Mucosa of gallbladder (tissue), 1 donor: ENCODE data around the gene PLTP. TPM values are rescaled to one million over a fixed set of nuclear protein-coding genes. Genes with fewer than 3 reads are reported as not detected.

Source experiments
- DNase-seq: peaks from one replicate; pipeline ENCODE4 v3.0.0-alpha.2; 2020; ENCODE audit warnings: low spot score
- total RNA-seq: library from RNA; stranded (reverse); gene quantifications from one replicate; pipeline ENCODE4 v1.2.1, GENCODE V29; 2021
- donor health status: DM: no; HTN: no; CAD: no.

Gene PLTP
- total RNA-seq, 1 donor from 2014 or later, result 111 TPM

GRCh38 chr20:45848969-45849582, 62.9 kb downstream of the PLTP start:
- no peak for DNase-seq

Other genes starting within 250 kb of the PLTP start
- not detected for gene WFDC11, start 241.9 kb downstream of the PLTP start, total RNA-seq
- not detected for gene WFDC13, start 210.1 kb downstream of the PLTP start, total RNA-seq
- 0.49 TPM for gene WFDC10B, start 207.1 kb downstream of the PLTP start, total RNA-seq
- gene SPINT4, start 189.8 kb downstream of the PLTP start, total RNA-seq, result not detected
- 1.8 TPM for gene WFDC3, start 120.3 kb downstream of the PLTP start, total RNA-seq
- gene DNTTIP1, start 120.2 kb downstream of the PLTP start, total RNA-seq, result 26.4 TPM
- 2.9 TPM for gene UBE2C, start 99.5 kb downstream of the PLTP start, total RNA-seq
- gene TNNC2, start 84.8 kb downstream of the PLTP start, total RNA-seq, result 0.81 TPM
- gene SNX21, start 78.4 kb downstream of the PLTP start, total RNA-seq, result 34.6 TPM
- gene ACOT8, start 54.8 kb downstream of the PLTP start, total RNA-seq, result 35.7 TPM
- 4.7 TPM for gene ZSWIM3, start 54.5 kb downstream of the PLTP start, total RNA-seq
- gene ZSWIM1, start 30.9 kb downstream of the PLTP start, total RNA-seq, result 14.6 TPM
- 2.8 TPM for gene SPATA25, start 24.5 kb downstream of the PLTP start, total RNA-seq
- 5.9 TPM for gene NEURL2, start 20.9 kb downstream of the PLTP start, total RNA-seq
- 153 TPM for gene CTSA, start 20.8 kb downstream of the PLTP start, total RNA-seq
- gene PCIF1, start 22.5 kb upstream of the PLTP start, total RNA-seq, result 29.3 TPM
- gene ZNF335, start 60.0 kb upstream of the PLTP start, total RNA-seq, result 19.4 TPM
- gene MMP9, start 96.8 kb upstream of the PLTP start, total RNA-seq, result 0.52 TPM
- gene SLC12A5, start 117.1 kb upstream of the PLTP start, total RNA-seq, result 0.32 TPM
- gene NCOA5, start 177.8 kb upstream of the PLTP start, total RNA-seq, result 27.0 TPM
- gene CD40, start 206.2 kb upstream of the PLTP start, total RNA-seq, result 15.8 TPM